GM19395 (cell line): ENCODE results near the gene C16orf78.

Source experiments
- ATAC-seq: cut with Tn5 transposase; IDR thresholded peaks from one replicate; pipeline ENCODE4 v1.9.1; 2021; ENCODE audit warnings: mild to moderate bottlenecking, moderate library complexity; ENCODE audit not compliant: unreplicated experiment

C16orf78 gene

DNA sequence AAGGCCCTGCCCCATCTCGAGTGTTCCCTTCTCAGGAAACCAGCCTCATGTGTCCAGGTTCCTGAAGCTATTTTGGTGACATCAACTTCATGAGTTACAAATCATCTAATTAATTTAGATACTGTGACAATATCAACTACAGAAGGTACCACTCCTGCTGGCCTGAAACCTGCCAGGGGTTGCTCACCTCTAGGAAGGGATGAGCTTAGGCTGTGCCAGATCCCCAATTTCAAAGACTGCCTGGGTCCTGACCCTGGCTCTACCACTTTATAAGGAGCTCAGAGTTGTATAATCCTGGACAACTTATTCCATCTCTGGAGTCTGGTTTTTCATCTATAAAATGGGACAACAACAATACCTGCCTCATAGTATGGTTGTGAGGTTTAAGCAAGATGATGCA is 5.2 kb downstream of the C16orf78 start:
- ATAC-seq: no peak

DNA sequence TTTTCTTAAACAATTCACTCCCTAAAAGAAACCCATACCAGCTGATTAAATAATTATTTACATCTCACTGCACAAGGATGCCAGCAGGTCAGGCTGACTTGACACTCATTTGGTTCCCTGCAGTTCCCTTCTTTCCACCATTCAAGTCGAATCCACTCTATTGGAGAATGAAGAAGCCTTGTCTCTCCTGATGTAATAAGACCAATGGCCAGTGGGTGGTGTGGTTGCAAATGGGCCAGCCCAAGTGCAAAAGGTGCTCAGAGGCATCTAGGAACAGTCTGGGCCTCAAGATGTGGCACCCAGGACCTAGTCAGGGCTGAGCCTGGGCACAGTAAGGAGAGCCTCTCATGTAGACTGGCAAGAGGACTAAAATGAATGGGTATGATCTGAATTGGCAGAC is 9.3 kb downstream of the C16orf78 start:
- ATAC-seq: no peak

DNA sequence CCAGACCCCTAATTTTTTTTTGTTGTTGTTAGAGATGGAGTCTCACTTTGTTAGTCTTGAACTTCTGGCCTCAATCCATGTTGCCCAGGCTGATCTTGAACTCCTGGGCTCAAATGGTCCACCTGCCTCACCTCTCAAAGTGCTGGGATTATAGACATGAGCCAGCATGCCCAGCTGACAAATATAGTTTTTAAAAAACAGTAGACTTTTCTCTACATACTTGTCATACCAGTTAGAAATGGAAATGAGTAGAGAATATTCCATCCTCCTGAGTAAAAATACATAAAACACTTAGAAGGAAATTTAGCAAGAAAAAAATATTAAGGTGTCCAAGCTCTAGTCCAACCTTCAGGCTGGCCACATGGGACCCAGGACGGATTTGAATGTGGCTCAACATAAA is 21.4 kb downstream of the C16orf78 start:
- ATAC-seq: no peak

DNA sequence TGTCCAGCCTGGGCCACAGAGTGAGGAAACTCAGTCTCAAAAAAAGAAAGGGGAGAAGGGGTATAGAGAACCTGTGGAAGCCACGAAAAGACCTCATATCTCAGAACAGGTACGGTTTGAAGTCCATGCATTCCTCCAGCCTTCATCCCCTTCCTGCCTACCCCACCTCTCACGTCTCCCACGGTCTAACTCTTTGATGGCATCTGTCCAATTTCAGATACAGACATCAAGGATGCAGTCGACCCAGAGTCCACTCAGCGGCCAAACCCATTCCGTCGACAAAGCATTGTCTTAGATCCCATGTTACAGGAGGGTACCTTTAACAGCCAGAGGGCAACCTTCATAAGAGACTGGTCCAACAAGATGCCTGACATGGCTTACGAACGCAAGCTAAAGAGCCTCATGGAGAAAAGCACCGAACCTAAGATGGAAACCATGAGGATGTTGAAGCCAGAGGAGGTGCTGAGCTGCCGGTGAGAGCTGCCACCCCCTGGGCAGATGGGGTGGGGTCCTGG is 22.7 kb downstream of the C16orf78 start:
- no peak for ATAC-seq

DNA sequence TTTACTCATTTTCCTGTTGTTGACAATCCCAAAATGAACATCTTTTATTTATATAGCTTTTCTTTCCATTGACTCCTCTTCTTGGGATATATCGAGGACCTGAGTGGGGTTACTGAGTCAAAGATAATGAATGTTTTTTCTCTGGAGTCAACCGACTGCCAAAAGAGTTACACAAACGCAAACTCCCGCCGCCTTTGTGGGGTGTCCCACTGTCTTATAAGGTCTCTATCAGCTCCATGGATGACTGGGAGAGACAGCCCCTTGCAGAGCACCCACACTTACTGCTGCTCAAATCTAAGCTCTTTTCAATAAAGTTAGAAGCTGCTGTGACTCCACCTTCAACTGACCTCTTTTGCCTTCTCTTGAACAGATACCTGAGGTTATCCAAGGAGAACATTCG is 25.2 kb downstream of the C16orf78 start:
- ATAC-seq: no peak

DNA sequence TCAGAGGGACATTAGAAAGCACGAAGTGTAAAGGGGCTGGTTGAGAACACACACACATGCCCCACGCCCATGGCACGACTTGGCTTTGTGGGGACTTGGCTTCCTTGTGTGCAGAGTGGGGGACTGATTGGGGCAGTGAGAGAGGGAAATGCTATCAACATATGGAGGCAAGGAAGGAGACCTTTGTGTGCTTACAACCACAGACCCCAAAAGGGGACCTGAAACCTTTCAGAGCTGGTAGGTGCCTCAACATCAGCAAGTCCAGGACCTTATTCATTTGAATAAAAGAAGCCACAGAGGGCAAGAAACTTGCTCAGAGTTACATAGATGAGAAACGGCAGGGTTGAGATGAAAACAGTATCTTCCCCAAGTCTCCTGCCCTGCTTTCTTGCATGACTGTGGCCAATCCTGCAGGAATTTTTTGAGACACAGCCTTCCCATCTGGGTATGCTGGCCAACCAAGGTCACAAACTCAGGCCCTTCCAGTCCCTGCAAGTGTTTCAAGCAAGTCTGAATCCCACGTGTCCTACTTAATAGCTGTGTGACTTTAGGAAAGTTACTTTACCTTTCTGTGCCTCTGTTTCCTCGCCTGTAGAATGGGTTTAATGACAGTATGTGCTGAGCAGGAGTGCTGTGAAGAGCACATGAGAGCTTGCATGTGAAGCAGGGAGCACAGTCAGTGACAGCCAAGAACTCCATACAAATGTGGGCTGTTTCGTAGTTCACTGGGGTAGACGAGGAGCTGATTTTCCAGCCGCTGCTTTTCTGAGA is 26.2 kb downstream of the C16orf78 start:
- ATAC-seq: peak; percentile 98

DNA sequence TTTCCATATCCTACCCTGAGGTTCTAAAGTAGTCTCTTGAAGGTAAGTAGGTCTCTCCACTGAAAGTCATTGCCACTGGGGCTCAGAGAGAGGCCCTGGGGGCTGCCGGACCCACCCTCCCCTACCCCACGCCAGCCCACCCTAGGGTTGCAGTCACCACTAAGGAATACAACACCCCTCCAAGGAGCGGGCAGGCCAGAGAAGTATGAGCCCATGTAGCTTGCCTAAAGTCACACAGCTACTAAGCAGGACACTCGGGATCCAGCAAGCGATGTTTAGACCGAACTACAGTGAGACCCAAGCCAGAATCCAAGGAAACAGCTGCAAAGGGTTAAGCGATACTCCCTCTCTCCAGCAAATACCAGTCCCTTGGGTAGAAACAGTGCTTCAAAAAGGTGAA is 27.0 kb downstream of the C16orf78 start:
- ATAC-seq: no peak

DNA sequence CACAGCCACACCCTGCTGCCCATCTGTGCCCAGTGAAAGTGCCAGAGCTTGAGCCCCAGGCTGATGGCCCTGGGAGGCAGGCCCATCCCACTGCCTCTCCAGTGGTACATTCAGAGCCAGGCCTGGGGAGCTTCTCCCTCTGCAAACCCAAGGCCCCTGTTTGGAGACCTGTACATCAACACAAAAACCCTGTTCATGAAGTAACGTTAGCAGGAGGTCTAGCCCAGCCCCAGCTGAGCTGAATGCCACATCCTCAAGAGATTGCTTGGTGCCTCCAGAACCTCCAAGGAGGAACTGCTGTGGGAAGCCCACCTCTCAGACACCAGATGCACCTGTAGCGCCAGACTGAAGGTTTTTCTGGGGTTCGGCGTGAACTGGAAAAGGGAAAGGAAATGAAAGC is 31.5 kb downstream of the C16orf78 start:
- ATAC-seq: no peak

DNA sequence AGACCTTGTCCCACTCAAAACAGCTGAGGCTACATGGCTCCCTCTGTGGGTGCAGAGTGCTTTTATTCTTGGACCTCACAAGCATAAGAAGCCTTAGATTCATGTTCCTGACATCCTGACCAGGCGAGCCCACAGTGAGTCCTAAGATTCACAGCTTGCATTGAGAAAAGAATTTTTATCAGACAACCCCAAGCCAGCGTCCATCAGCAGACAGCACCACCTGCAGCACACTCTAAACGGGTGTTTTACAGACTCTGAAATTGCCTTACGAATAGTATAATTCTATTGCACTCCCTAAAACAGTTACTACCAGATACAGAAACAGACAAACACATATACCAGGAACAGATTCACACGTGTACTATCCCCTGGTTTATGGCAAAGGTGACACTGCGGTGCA is 31.9 kb downstream of the C16orf78 start:
- ATAC-seq: no peak

DNA sequence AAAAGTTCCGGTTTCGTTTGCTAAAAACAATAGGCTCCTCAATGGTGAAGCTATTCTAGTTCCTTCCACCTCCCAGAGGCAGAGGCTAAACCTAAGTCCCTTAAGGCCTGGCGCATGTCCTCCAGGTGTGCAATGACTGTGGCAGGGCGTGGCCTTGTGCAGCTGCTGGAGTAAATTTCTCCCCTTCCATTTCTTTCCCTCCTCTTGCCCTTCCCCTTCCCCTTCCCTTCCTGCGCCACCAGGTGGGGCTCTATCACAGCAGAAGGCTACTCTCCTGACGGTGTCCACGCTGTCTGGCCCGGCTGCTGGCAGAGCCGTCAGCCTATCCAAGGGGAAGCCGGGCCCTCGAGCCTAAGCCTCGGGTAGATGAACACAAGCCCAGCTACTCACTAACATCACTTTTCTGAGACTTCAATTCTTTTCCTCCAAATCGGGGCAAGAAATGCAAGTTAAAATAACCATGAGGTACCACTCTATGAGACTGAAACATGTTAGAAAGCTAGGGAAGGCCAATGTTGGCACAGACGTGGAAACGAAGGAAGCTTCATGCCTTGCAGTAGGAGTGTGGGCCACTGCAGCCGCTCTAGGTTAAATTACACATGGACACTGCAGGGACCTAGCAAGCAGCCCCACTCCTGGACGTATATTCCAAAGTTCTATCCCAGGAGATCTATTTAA is 34.4 kb downstream of the C16orf78 start:
- peak; percentile 95 for ATAC-seq

DNA sequence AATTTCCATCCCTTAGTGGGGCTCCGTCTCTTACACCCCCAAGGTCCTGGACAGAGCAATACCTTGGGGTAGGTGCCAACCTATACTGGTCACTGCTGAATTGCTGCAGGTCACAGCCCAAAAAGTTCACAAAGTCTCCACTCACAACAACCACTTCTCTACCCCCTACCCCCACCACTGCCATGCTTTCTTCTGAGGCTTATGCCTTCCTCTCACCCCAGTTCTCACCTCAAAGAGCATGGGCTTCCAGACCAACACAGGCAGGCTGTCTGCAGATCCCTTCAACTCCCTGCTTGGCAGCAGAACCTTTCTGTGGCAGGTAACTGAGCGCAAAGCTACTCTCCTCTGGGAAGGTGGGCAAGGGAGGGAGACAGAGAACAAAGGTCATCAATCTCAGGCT is 35.5 kb downstream of the C16orf78 start:
- no peak for ATAC-seq

DNA sequence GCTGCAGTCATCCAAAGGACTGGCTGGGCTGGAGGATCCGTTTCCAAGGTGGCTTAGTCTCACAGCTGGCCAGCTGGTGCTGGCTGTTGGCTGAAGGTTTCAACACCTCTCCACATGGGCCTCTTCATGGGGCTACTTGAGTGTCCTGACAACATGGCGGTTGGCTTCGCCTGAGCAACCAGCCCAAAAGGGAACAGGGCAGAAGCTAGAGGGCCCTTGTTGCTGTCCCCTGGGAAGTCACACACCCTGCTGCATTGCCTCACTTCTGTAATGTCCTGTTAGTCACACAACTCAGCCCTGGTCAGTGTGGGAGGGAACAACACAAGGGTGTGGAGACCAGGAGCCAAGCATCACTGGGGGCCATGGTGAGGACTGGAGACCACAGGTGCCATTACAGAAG is 36.6 kb downstream of the C16orf78 start:
- no peak for ATAC-seq

DNA sequence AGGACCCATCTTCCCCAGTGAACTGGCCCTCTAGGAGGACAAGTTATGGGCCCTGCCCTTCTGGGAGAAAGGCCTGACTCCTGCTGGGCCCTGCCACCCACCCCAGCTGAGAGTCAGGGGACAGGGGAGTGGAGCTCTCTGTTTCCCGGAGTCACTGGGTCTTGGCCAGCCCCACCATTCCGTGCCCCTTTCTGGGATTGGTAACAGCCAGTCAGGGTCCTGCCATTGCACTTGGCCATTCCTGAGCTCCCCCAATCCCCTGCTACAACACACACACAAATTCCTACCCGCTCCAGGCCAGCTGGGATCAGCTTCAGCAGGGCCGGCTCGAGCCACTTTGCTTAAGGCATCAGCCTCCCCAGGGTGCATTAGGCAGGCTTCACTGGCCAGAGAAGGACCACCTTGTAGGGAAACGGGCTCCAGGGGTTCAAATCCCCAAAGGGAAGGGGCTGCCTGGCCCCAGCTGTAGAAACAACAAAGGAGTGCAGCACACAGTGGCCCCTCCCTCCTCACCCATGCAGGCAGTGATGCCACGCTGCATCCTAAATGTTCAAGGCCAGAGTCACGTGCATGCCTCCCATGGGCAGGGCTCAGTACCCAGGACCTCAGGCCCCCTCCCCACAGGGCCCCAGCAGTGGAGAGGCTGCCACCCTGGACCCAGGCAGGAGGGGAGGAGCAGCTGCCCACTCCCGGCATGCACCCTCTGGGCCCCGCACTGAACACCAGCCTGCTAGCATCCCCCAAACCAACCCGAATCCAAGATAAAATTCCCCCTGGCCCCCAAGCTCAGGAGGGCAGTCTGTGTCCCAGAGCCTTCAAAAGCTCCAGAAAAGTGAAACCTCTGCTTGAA is 37.7 kb downstream of the C16orf78 start:
- no peak for ATAC-seq

DNA sequence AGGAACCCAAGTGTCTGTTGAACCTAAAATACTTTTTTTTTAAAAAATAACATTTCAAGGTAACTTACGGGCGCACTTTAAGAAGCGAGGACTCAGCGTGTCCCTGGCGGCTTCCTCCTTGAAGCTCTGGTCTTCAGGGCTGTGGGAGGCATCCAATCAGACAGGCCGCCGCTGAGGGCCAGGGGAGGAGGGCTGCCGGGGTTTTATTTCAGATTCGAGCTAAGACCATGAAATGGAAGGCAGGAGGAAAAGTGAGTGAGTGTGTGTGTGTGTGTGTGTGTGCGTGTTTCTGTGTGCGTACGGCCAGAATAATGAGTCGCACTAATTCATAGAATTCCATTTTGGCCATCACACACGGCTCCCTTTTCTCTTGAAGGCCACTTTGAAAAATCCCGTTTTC is 41.1 kb downstream of the C16orf78 start:
- ATAC-seq: no peak

DNA sequence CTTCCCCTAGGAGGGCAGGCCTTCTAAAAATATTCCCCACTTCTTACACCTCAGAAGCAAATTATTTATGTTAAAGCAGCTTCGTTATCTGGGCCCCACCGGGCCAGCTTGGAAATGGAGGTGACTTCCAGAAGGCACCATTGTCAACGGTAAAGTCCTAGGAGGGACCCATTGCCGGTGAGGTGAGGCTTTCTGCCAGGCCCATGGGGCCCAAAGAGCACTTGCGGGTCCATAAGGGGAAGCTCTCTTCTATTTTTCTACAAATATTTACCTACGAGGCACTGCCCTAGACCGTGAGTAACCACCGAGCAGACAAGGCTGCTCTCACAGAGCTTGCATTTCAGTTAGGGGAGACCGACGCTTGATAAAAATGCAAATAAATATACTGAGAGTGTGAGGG is 41.5 kb downstream of the C16orf78 start:
- no peak for ATAC-seq

DNA sequence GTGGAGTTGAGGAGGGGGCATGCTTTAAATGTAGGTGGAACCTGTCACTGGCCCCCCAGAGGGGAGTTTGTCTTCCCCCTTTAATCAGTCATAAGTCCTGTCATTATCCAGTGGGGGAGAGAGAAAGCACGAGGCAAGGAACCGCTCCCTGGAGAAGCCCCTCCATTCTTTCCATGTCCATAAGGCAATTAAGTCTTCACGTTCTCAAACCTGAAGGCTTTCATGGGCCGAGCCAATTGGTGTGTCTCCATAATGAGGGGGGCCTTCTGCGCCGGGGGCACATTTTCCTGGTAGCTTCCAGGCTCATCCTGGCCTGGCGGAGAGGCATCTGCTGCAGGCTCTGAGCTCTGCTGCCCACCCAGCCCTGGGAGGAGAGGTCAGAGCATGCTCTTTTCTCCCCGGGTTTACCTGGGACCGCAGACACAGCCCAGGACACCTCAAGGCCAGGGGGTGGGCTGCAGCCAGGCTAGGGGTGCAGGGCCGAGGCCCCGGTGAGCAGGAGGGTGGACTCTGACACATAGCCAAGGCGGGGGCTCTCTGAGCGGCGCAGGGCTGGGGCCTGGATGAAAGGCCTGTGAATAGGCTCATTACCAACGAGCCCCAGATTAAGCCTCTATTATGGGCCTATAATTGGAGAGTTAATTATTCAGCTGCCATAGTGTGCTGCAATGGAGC is 42.5 kb downstream of the C16orf78 start:
- ATAC-seq: no peak

DNA sequence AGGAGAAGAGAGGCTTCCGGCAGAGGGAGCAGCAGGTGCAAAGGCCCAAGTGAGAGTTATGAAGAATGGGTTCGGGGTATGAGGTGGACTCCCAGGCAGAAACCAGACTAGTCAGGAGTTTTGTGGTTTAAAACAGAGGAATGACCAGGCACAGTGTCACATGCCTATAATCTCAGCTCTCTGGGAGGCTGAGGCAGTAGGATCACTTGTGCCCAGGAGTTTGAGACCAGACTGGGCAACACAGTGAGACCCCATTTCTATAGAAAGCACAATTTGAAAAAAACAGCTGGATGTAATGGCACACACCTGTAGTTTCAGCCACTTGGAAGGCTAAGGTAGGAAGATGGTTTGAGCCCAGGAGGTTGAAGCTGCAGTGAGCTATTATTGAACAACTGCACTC is 43.8 kb downstream of the C16orf78 start:
- ATAC-seq: no peak

DNA sequence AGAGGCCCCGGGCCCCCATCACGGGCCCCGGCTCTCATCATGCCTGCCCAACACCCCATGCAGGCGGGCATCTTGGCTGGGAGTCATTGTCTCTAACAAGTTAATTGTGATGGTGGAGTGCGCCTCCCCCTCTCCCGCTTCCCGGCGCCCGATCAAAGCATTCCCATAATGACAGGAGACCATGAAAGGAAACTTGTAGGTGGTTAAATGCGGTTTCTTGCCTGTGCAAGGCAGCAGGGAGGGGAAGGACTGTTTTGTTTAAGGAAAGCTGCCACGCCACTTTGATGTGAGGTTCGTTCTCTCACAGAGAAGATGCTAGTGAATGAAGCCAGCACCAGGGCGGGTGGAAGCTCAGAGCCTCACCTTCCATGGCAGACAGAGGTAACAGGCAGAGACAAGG is 45.4 kb downstream of the C16orf78 start:
- no peak for ATAC-seq

DNA sequence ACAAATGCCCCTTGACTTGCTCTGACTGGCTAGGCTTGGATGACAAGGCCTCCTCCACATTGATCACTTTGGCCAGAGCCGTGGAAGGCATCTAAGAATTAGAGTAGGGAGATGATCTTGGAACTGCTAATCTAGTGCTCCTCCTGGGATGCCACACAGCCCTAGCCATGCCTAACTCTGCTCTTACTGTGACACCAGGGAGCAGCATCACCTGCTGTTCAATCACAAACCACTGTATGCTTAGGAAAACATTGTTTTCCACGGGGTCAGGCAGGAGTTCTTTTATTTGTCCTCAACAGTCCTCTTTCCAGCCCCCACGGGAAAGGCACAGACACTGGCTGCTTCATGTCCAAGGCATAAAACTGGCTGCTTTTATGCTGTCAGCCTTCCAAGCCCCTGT is 46.3 kb downstream of the C16orf78 start:
- no peak for ATAC-seq

DNA sequence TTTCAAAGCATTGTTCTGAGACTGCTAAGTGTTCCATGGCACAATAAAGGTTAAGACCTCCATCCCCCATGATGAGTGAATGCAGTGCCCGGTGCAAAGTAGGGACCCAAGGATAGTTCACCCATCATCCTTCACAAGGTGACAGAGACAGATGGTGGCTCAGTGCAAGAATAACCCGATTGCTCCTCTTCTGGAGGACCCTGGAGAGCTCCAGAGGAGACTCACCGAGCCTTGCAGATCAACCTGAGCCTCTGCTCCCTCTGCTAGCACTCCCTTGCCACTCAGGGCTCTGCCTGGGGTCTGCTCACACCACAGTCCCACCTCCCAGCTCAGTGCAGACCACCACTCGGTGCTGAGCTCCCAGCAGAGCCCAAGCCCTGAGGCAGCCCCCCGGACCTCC is 49.3 kb downstream of the C16orf78 start:
- ATAC-seq: no peak

DNA sequence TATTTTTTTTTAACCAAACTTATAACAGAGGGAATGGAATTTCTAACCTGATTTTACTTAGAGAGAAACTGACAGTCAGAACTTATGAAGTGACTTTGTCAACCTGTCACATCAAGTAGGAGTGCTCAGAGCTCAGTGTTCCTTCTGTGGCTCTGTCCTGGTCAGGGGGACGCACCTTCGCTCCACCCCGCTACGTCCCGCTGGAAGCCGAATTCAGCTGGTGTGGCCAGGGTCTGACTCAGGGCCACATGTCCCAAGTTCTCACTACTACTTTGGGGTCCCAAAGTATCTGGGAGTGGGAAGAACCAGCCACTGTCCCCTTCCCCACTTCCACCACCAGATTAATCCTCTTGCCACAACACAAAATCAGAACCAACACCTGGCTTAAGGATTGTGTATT is 51.4 kb downstream of the C16orf78 start:
- no peak for ATAC-seq
